Activated CD8-positive, alpha-beta T cell treated with anti-CD3 and anti-CD28 coated beads, Interleukin-2, amount 10 ng/mL, durations not matched to agents 7 days and 5 days (primary cell): ENCODE data around the gene KRTAP10-9. TPM values are rescaled to one million over a fixed set of nuclear protein-coding genes. Genes with fewer than 3 reads are reported as not detected.

ENCODE experiments used
- ATAC-seq: fragments of 150-1000 bp; cut with Tn5 transposase; one replicate; pipeline ENCODE4 v1.10.0; 2021; ENCODE audit warnings: moderate library complexity
- CTCF ChIA-PET: fragments of 350-600 bp; sonication (Branson Sonifier 250); formaldehyde crosslinking; loops from one replicate; lab custom pipeline; 2021; ENCODE audit warnings: antibody characterized with exemption; lab: Charles Lee
- POLR2A ChIA-PET: fragments of 350-600 bp; sonication (Branson Sonifier 250); formaldehyde crosslinking; loops from one replicate; lab custom pipeline; 2021; ENCODE audit warnings: antibody characterized with exemption; lab: Charles Lee
- DNase-seq: peaks from one replicate; pipeline ENCODE4 v3.0.0-alpha.2; 2020
- H3K27ac Mint-ChIP-seq: one replicate; pipeline ENCODE4 v1.8.0; 2021; ENCODE audit warnings: mild to moderate bottlenecking, mixed read lengths
- H3K27me3 Mint-ChIP-seq: one replicate; pipeline ENCODE4 v1.8.0; 2021; ENCODE audit warnings: low read depth, mixed read lengths
- H3K36me3 Mint-ChIP-seq: one replicate; pipeline ENCODE4 v1.8.0; 2021; ENCODE audit warnings: low read depth, mixed read lengths
- H3K4me1 Mint-ChIP-seq: one replicate; pipeline ENCODE4 v1.8.0; 2021; ENCODE audit warnings: low read depth, mixed read lengths
- H3K4me3 Mint-ChIP-seq: one replicate; pipeline ENCODE4 v1.8.0; 2021; ENCODE audit warnings: mild to moderate bottlenecking, mixed read lengths
- H3K9me3 Mint-ChIP-seq: one replicate; pipeline ENCODE4 v1.8.0; 2022; ENCODE audit warnings: mixed read lengths; ENCODE audit not compliant: insufficient read depth
- total RNA-seq, 2 experiments: library from RNA; stranded (reverse); gene quantifications; one replicate each; pipeline ENCODE4 v1.2.3, GENCODE V29; 2021

Gene KRTAP10-9
- total RNA-seq, 2 experiments from 2014 or later: not detected

DNA sequence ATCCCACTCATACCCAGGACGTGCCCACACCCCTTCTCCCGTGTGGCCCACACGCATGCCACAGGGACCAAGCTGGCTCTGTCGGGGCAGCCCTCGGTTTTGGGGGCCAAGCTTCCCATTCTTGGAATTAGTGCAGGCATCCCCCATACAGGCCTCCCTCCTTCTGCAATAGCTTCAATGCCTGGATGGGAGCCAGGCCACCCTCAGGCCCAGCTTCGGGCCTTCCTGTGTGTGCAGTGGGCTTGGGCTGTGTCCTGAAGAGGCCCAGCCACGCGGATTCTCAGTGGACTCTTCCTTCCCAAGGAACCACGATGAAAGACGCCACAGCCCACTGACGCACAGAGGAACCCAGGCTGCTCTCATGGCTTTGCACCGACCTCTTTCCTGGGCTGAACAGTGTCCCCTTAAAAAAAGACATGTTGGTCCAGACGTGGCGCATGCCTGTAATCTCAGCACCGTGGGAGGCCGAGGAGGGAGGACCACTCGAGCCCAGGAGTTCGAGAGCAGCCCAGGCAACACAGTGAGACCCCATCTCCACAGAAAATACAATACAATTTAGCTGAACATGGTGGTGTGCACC is 22.7 kb downstream of the KRTAP10-9 start:
- no peak overlapping the region for H3K27ac Mint-ChIP-seq
- peaks cover 16% of the 10 kb centered on the region for H3K4me1 Mint-ChIP-seq
- POLR2A ChIA-PET: no interaction called here
- peaks cover 19% of the 10 kb centered on the region for H3K36me3 Mint-ChIP-seq
- H3K9me3 Mint-ChIP-seq: peaks cover 19% of the 10 kb centered on the region
- H3K4me3 Mint-ChIP-seq: no peak overlapping the region
- peak; percentile 14 for DNase-seq
- no peaks in the 10 kb centered on the region for H3K27me3 Mint-ChIP-seq
- no peak for ATAC-seq
- CTCF ChIA-PET: no interaction called here

DNA sequence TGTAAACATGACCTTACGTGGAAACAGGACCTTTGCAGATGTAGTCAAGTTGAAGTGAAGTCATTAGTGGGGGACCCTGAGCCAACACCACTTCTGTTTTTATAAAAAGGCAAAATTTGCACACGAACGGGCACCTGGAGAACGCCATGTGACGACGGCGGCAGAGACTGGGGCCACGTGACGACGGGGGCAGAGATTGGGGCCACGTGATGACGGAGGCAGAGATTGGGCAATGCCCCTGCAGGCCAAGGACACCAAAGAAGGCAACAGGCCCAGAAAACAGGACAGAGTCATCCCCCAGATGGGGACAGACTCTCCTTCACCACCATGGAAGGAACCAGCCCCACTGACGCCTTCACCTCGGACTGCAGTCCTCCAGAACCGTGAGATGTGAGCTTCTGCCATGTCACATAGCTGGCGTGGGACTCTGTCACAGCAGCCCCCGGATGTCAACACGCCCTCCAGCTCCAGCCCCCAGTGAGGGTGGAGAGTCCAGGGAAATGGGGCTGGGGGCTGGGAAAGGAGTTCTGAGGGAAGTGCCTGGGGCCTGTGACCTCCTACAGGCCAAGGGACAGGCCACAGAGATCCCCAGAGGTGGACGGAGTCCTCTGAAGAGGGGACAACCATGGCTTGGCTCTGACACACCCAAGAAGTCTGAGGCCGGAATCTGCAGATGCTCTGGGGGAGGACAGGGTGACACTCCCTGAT is 23.5 kb downstream of the KRTAP10-9 start:
- POLR2A ChIA-PET: no interaction called here
- H3K9me3 Mint-ChIP-seq: peaks cover 13% of the 10 kb centered on the region
- H3K36me3 Mint-ChIP-seq: peaks cover 21% of the 10 kb centered on the region
- ATAC-seq (no peak), DNase-seq (peak; percentile 3)
- peak overlapping the region; percentile 40 for H3K27ac Mint-ChIP-seq
- H3K4me1 Mint-ChIP-seq: peaks cover 24% of the 10 kb centered on the region
- CTCF ChIA-PET: interaction anchor here (0.7 kb wide), 1 partner anchor 143 kb away, joined by 3 read pairs; no protein-coding TSS in a partner anchor
- no peak overlapping the region for H3K4me3 Mint-ChIP-seq
- no peaks in the 10 kb centered on the region for H3K27me3 Mint-ChIP-seq

DNA sequence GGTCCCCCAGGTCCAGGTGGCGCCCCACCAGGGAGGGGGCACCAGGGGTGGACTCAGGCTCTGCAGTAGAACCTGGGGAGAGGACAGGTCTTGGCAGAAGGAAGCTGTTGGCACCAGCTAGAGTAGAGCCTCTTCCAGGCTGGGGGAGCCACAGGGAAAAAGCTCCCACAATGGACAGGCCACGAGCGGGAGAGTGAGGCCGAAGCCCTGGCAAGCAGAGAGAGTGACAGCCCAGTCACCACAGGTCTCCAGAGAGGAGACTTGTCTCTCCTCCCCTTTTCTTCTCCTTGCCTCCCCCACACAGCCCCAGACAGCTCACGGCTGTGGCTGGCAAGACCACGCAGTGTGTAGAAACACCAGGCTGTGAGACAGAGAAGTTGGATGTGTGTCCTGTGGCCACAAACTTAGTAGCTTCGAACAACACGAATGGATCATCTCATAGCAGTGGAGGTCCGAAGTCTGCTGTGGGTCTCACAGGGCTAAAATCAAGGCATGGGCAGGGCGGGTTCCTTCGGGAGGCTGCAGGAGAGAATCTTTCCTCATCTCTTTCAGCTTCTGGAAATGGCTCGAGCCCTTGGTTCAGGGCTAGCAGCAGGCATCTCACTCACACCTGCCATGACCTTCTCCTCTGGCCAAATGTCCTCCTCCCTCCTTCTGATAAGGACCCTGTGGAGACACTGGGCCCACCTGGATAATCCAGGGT is 24.2 kb downstream of the KRTAP10-9 start:
- Mint-ChIP-seq H3K4me1 (peaks cover 24% of the 10 kb centered on the region), H3K4me3 (no peak overlapping the region), H3K9me3 (peaks cover 15% of the 10 kb centered on the region), H3K27ac (peak overlapping the region; percentile 16), H3K27me3 (no peaks in the 10 kb centered on the region), H3K36me3 (peaks cover 28% of the 10 kb centered on the region)
- ChIA-PET POLR2A (no interaction called here), CTCF (interaction anchor here (0.7 kb wide), 1 partner anchor 143 kb away, joined by 3 read pairs; no protein-coding TSS in a partner anchor)
- no peak for DNase-seq
- ATAC-seq: no peak

DNA sequence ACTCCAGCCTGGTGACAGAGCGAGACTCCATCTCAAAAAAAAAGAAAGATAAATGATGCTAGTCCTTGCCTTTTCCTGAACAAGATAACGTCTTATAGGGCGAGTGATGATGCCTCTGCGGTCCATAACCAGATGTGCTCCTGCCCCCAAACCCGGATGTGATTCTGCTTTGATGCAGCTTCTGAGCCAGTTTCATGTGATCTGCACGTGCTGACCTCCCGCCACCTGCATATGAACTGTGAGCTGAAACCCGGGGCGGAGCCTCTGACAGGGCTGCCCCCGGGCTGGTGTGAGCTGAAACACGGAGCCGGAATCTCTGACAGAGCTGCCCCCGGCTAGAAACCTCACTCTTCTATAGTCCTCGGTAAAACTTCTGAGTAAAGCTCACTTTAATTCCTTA is 26.2 kb downstream of the KRTAP10-9 start:
- Mint-ChIP-seq H3K9me3 (peaks cover 34% of the 10 kb centered on the region), H3K4me3 (no peak overlapping the region), H3K27ac (no peak overlapping the region), H3K36me3 (peaks cover 46% of the 10 kb centered on the region), H3K4me1 (peaks cover 41% of the 10 kb centered on the region), H3K27me3 (no peaks in the 10 kb centered on the region)
- DNase-seq (no peak), ATAC-seq (no peak)
- ChIA-PET CTCF (no interaction called here), POLR2A (interaction anchor here (0.8 kb wide), 1 partner anchor 34 kb away, joined by 3 read pairs; no protein-coding TSS in a partner anchor)

DNA sequence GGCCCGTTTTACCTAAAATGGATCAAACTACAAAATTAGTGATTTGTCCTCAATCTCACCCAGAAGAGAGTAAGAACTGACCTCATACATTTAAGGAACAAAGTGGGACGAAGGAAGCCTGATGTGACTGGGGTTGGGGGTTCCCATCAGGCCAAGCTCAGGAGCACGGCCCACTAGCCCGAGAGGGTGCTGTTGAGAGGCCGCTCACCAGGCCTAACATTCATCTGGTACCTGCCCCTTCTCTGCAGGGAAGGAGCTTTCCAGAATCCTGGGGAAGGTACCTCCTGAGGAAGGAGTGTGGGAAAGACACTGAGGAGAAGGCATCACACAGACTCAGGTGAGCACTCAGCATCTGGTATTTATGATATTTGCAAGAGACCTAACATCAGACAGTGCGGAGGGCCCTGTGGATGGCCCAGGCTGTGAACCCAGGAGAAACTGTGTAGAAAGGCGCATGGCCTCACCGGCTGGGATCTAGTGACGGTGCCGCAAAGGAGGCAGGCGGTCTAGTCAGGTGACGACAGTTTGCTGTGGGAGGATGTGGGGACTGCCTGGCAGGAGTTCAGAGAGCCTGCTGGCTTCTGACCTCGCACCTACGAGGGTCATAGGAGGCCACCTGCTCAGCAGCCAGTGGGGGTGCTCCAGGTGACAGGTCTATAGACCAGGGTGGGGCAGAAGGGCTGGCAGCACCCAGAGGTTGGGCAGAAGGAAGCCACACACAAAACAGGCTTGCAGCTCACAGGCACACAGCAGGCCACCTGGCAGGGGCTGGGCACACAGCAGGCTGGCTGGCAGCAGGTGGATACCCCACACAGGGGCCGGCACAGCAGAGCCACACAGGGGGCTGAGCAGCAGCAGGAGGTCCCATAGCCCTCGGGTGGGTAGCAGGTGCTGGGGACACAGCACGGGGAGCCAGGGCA is 27.0 kb downstream of the KRTAP10-9 start:
- H3K4me1 Mint-ChIP-seq: peaks cover 49% of the 10 kb centered on the region
- H3K4me3 Mint-ChIP-seq: no peak overlapping the region
- H3K27ac Mint-ChIP-seq: peak overlapping the region; percentile 77
- no peaks in the 10 kb centered on the region for H3K27me3 Mint-ChIP-seq
- H3K9me3 Mint-ChIP-seq: peaks cover 40% of the 10 kb centered on the region
- CTCF ChIA-PET: interaction anchor here (1.4 kb wide), 1 partner anchor 8 kb away, joined by 4 read pairs; no protein-coding TSS in a partner anchor
- POLR2A ChIA-PET: interaction anchor here (0.6 to 0.8 kb wide), 2 partner anchors 35 to 655 kb away, joined by 3 read pairs; no protein-coding TSS in a partner anchor
- peaks cover 54% of the 10 kb centered on the region for H3K36me3 Mint-ChIP-seq
- ATAC-seq (no peak), DNase-seq (peak; percentile 45)

DNA sequence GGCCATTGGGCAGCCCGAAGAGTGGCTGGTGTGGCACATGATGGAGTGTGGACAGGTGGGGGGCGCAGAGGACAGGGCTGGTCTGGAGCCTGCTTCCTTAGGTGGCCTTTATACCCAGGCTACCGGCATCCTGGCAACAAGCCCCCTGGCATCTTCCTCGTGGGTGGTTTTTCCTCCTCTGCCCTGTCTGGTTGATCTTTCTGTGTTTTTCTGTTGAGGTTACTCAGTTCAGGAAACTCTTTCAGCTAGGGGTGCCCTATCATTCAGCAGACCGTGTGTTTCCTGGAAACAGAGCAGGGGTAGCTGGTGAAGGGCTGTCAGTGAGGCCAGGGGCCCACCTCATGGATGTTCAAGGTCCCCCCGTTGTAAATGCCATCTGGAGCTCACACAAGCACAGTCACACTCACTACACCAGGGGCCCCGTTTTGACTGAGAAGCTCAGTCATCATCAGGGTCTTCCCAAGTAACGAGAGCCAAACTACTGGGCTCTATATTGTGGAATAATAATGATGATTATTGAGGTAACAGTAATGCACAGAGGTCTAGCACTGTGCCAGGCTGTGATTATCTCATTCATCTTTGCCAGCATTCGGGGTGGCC is 27.8 kb downstream of the KRTAP10-9 start, which contains the start of gene KRTAP12-4:
Gene KRTAP12-4 (minus strand): TSS at position 84 of the 600 bp plus-strand sequence. CDS start 45 bp downstream, at position 39.
- H3K4me3 Mint-ChIP-seq: no peak within 1 kb of the TSS
- H3K36me3 Mint-ChIP-seq: peaks cover 59% of the 10 kb centered on the region
- H3K9me3 Mint-ChIP-seq: peaks cover 46% of the 10 kb centered on the region
- no peaks in the 10 kb centered on the region for H3K27me3 Mint-ChIP-seq
- ATAC-seq (no peak), DNase-seq (no peak)
- H3K27ac Mint-ChIP-seq: peak within 1 kb of the TSS; percentile 77
- ChIA-PET POLR2A (no interaction called here), CTCF (interaction anchor here (1.4 to 1.8 kb wide), 2 partner anchors 9 to 144 kb away, joined by 4 read pairs; no protein-coding TSS in a partner anchor)
- peaks cover 57% of the 10 kb centered on the region for H3K4me1 Mint-ChIP-seq

DNA sequence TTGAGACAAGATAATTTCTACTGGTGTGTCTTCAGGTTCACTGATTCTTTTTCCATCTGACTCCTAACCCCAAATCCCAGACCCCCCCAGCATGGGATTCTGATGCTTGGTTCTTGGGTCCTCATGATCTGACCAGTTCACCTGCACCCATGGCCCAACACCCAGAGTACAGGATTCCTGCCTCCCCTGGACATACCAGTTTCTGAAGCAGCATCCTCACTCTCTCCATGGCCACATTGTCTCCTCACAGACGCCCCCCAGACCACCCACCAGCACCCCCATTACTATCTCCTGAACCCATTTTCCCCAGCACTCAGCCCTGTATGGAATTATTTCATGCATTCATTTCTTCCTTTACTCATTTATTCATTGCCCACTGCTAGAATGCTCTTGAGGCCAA is 30.0 kb downstream of the KRTAP10-9 start:
- ChIA-PET POLR2A (interaction anchor here (1.0 kb wide), 1 partner anchor 9 kb away, joined by 3 read pairs; no protein-coding TSS in a partner anchor), CTCF (interaction anchor here (1.1 kb wide), 1 partner anchor 53 kb away, joined by 3 read pairs; no protein-coding TSS in a partner anchor)
- Mint-ChIP-seq H3K4me3 (peak overlapping the region; percentile 63), H3K36me3 (peaks cover 69% of the 10 kb centered on the region), H3K27ac (peak overlapping the region; percentile 96), H3K4me1 (peaks cover 59% of the 10 kb centered on the region), H3K9me3 (peaks cover 60% of the 10 kb centered on the region), H3K27me3 (no peaks in the 10 kb centered on the region)
- no peak for DNase-seq
- no peak for ATAC-seq

DNA sequence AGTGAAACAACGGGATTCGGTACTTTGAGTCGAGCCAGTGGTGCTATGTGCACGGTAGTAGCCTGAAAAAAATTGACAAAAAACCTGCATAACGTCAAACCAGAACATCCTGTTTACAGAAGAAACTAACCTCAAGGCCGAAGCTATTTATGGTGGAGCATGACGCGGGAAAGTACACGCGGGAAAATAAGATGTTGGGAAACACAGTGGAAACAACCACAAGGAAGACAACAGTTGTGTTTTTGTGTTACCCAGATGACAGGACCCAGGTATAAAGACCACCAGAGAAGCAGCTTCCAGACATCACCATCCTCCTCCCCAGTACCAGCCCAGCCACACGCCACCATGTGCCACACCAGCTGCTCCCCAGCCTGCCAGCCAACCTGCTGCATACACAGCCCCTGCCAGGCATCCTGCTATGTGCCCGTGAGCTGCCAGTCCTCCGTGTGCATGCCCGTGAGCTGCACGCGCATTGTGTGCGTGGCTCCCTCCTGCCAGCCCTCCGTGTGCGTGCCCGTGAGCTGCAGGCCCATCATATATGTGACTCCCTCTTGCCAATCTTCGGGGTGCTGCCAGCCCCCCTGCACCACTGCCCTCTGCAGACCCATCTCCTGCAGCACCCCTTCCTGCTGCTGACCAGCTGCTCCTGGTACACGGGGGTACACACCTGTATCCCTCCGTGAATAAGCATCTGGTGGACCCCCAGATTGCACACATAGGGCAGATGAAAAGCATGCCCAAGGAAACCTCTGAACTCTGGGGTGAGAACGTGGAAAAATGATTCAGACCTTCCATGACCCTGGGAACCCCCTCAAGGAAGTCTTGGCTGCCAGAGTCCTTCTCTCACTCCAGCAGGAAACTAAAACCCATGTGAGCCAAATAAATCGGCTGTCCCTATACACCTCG is 31.0 kb downstream of the KRTAP10-9 start, which contains the start of gene KRTAP12-3:
Gene KRTAP12-3 (plus strand): TSS at position 298 of the 906 bp plus-strand sequence. CDS start 48 bp downstream, at position 346.
- ChIA-PET POLR2A (interaction anchor here (1.0 kb wide), 1 partner anchor 10 kb away, joined by 3 read pairs; no protein-coding TSS in a partner anchor), CTCF (interaction anchor here (0.7 to 2.1 kb wide), 5 partner anchors 11 to 85 kb away, joined by 3 to 7 read pairs (median 3); no protein-coding TSS in a partner anchor)
- Mint-ChIP-seq H3K4me3 (peak within 1 kb of the TSS; percentile 63), H3K36me3 (peaks cover 69% of the 10 kb centered on the region), H3K27me3 (peaks cover 3% of the 10 kb centered on the region), H3K27ac (peak within 1 kb of the TSS; percentile 96), H3K9me3 (peaks cover 61% of the 10 kb centered on the region), H3K4me1 (peaks cover 59% of the 10 kb centered on the region)
- peak; percentile 64 for DNase-seq
- ATAC-seq: peak; percentile 74

DNA sequence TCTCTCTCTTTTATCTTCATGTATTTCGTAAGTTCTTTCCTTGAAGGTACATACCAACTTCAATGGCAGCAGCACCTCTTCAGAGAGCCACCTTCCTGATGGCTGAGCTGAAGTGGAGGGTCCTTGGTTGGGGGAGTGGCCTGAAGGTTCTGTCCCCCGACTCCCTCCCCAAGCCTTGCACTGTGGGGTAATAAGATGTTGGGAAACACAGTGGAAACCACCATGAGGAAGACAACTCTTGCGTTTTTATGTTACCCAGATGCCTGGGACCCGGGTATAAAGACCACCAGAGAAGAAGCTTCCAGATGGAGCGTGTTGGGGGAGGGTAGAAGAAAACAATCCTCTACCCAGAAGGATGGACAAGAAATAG is 31.6 kb downstream of the KRTAP10-9 start:
- ATAC-seq (no peak), DNase-seq (no peak)
- CTCF ChIA-PET: interaction anchor here (0.7 to 2.1 kb wide), 3 partner anchors 11 to 39 kb away, joined by 3 to 7 read pairs (median 3); no protein-coding TSS in a partner anchor
- POLR2A ChIA-PET: no interaction called here
- Mint-ChIP-seq H3K4me1 (peaks cover 58% of the 10 kb centered on the region), H3K27ac (peak overlapping the region; percentile 96), H3K36me3 (peaks cover 65% of the 10 kb centered on the region), H3K9me3 (peaks cover 61% of the 10 kb centered on the region), H3K4me3 (peak overlapping the region; percentile 63), H3K27me3 (peaks cover 3% of the 10 kb centered on the region)
